Limb (tissue), 2 donors: ENCODE measurements around the gene CTSW.
"Not testable (repeated sequence)": the region's sequence is repeated elsewhere in the genome, so short reads cannot be mapped to it uniquely, and the experiment has no call there.

ENCODE experiments used
- DNase-seq, 2 donors: peaks; one replicate each; pipeline ENCODE4 v3.0.0-alpha.2; 2016; ENCODE audit errors: extremely low spot score in 2 of 2

Gene CTSW

GRCh38 chr11:65879617-65880016 is at the start of gene CTSW:
Gene CTSW, plus strand, starts transcription at chr11:65879837. Its CDS starts 18 bp downstream, at chr11:65879855.
- DNase-seq: no peak

- DNase-seq: not testable (repeated sequence)
Measured at GRCh38 chr11:65832231-65832630, 47.4 kb upstream of the CTSW start.

DNA sequence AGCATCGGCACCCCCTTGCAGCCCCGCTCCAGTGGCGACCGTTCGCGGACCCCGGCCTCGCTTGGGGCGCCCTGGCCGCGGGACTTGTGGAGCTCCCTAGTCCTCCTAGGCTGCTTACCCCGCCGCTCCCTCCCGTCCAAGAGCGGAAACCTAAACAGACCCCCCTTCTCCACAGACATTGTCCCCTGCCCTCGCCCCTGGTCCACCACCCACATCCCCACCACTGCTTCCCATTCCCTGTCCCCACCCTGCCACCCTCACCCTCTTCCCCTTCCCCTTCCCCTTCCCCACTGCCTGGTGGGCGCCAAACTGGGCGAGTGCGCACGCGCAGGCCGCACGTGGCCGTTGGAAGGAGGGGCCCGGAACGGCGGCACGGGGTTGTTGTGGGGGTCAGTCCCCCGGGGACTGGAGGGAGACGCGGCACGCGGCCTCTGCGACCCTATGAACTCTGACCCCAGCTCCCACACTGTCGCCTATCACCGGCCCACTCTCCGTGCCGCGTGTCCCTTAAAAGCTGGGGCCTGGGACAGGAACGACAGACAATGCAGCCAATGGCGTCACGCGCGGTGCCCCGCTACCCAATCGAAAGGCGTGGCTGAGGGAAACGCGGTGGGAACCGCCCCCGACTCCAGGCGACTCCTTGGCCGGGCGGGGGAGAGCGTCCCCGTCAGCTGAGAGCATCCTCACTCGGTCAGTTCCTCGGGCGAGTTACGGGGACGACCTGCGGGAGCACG is 46.2 kb upstream of the CTSW start, which contains the start of gene SNX32:
TSS of gene SNX32 (plus strand) at position 667 of the 734 bp plus-strand sequence. CDS start 103 bp downstream, outside the sequence.
- peak; percentile 95 to 97 for DNase-seq

GRCh38 chr11:65834202-65834601 is 45.4 kb upstream of the CTSW start:
- no peak for DNase-seq

DNA sequence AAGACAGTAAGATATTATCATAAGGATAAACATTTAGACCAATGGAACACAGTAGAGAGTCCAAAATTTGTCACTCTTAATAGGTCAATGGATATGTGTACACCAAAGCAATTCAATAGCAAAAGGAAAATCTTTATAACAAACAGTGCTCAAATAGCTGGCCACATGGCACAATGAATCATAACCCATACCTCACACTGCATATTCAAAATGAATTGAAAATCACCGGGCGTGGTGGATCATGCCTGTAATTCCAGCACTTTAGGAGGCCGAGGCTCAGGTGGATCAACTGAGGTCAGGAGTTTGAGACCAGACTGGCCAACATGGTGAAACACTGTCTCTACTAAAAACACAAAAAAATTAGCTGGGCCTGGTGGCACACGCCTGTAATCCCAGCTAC is 37.5 kb upstream of the CTSW start:
- no peak for DNase-seq

GRCh38 chr11:65843811-65844210 is 35.8 kb upstream of the CTSW start:
- no peak for DNase-seq

DNA sequence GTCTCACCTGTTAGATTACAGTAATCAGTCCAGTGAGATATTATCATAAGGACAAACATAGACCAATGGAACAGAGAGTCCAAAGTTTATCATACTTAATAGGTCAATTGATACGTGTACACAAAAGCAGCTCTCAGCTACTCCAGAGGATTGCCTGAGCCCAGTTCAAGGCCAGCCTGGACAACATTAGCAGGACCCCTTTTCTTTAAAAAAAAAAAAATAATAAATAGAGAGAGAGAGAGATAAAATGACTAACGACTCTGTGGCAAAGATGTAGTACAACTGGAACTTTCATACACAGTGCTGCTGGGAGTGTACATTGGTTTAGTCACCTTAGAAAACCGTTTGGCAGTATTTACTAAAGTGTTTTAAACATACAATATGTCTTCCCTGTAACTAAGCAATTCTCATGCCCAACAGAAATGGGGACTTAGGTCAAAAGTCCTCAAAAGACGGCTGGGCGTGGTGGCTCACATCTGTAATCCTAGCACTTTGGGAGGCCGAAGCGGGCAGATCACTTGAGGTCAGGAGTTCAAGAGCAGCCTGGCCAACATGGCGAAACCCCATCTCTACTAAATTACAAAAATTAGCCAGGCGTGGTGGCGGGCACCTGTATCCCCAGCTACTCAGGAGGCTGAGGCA is 35.3 kb upstream of the CTSW start:
- no peak for DNase-seq

GRCh38 chr11:65847746-65848145 is 31.9 kb upstream of the CTSW start:
- DNase-seq: no peak

- not testable (repeated sequence) for DNase-seq
Measured at GRCh38 chr11:65848693-65849092, 30.9 kb upstream of the CTSW start.

- DNase-seq: peak in 1 of 2 donors; percentile 24
Measured at GRCh38 chr11:65849366-65849765, 30.3 kb upstream of the CTSW start.

- no peak for DNase-seq
Measured at GRCh38 chr11:65849771-65850216, 29.8 kb upstream of the CTSW start.

- DNase-seq: peak in 1 of 2 donors; percentile 30
Measured at GRCh38 chr11:65850217-65851082, 29.2 kb upstream of the CTSW start.

- peak in 1 of 2 donors; percentile 26 for DNase-seq
Measured at GRCh38 chr11:65851083-65851579, 28.5 kb upstream of the CTSW start.

- no peak for DNase-seq
Measured at GRCh38 chr11:65851811-65852507, 27.7 kb upstream of the CTSW start.

GRCh38 chr11:65852508-65853245 is 27.0 kb upstream of the CTSW start:
- DNase-seq: peak in 1 of 2 donors; percentile 25

DNA sequence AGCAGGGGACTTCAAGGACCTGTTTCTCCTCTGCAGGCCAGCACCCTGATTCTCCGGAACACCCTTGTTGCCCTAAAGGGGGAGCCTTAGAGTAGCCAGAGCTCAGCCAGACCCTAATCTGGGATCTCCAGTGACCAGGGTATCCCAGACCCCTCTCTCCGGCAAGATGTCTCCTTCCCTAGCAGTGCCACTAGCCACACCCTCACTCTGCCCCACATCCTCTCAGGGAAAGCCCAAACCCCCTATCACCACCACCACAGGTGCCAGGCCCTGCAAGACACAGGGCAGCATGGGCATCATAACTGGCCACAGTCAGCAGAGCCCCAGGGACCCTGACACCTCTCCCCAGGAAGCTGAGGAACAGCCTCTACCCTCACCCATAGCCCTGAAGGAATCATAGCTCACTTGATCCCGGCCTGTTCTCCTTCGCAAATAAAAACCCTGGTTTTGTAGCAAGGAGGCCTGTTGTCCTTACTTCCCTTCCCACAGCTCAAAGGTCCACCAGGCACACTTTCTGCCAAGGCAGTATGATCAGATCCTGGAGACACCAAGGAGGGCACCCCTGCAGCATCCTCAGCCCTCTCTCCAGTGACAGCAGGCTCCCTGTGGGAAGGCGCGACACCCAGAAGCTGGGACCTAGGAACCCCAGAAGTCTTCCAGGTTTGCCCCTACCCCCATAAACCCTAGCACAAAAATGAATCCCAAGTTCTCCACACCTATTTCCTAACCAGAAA is 26.2 kb upstream of the CTSW start:
- no peak for DNase-seq

GRCh38 chr11:65854161-65854592 is 25.5 kb upstream of the CTSW start:
- DNase-seq: no peak

DNA sequence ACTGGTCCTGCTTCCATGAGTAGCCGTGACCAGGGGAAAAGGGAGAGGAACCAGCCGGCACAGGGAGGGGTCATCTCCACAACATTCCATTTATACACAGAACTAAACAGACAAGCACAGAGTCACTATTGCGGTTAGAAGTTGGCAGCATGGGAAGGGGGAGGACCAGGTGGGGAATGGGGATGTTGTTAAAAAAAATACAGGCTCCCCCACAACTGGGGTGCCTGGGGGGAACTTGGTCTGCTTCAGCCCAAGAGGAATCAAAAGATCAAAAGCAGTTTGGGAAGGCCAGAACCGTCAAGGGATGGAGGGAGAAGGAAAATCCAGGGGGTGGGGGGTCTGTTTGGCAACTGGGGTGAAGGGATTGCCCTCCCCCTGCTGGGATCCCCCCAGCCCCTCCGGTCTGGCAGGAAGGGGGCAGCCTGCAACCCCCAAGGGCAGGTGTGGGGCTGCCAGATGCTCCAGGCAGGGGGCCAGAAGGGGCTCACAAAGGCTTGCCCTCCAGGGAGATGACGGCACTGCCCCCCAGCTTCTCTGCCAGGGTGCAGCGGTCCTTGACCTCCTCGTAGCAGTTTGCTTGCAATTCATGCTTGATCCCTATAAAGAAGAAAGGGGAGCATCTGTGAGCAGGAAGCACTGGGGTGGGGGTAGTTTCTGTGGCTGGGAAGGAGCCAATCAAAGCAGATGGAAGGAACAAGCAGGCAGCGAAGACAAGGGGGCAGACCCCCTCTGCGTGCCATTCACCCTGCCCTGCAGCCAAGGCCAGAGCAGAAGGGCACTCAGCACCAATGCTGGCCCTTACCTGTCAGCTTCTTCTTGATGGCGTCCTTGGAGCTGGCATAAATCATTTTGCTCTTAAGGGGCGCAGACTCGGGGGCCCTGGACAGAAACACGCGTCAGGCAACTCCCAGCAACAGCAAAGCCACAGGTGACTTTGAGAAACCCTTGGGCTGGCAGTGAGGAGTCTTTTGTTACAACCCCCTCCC is 24.5 kb upstream of the CTSW start:
- DNase-seq: peak in 1 of 2 donors; percentile 30
